HG03039 (cell line): ENCODE data around the gene TMEM255B.

Source experiments
- ATAC-seq: cut with Tn5 transposase; IDR thresholded peaks from one replicate; pipeline ENCODE4 v1.9.1; 2021; ENCODE audit warnings: mild to moderate bottlenecking, moderate library complexity; ENCODE audit not compliant: unreplicated experiment

TMEM255B gene

DNA sequence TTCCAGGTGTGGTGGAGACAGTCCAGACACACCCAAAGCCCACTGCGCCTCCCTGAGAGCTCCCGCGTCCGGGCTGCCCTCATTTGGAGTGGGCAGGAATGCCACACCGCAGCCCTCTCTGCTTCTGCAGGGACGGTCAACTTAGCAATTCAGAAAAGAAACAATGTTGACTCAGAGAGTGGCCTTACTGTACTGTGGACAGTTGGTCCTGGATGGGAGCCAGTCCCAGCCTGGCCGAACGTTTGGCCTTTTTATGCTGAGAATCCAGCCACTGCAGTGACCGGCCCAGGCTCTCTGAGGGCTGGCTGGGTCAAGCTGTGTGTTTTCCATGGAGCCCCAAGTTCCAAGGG, 97.7 kb downstream of the TMEM255B start:
- no peak for ATAC-seq

DNA sequence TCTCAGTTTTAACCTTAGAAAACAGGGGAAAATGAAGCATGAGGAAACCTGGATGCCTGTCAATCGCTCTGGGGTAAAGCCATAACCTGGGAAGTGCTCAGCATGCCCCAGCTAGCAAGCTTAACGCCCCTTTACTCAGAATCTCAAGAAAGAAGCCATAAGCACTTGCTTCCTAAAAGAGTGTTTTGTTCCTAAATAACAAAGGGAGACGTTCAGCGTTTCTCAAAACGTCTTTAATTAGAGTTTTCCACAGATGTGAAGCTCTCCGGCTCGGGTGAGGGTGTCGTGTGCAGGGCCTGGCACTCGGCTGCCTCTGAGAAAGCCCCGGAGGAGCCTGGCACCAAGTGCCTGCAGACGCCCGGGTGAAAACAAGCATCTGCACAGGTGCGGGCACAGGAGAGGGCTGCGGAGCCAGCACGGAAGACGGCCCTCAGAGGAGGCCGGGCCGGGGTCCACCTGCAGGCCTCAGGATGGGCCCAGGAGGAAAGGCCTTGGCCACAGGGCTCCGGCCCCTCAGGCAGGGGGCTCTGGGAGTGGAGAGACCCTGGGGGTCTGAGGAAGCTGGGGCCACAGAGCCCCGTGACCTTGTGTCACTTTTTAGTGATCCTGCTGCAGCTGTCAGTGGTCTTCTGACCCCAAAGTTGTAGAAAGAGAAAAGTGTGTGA, 98.6 kb downstream of the TMEM255B start:
- no peak for ATAC-seq

DNA sequence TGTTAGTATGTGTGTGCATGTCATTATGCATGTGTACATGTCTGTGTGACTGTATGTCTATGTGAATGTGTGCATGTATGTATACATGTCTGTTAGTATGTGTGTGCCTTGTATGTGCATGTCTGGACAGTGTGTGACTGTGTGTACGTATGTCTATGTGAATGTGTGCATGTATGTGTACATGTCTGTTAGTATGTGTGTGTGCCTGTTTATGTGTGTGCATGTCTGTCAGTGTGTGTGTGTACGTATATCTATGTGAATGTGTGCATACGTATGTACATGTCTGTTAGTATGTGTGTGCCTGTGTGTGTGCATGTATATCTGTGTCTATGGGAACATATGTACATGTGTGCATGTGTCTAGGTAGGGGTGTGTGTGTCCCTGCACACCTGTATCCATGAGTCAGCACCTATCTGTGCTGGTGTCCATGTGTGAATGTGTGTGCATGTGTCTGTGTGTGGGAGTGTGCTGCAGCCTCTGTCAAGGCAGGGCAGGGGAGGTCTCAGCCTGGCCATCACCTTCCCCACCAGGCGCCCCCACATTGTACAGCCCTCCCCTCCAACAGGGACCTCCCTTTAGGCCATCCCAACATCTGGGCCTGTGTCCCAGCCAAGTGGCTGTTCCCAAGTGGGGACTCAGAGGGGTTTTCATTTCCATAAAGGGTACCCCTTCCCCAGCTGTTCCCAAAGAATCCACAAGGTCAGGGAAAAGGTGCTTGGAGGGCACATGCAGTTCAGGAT, 100.5 kb downstream of the TMEM255B start:
- no peak for ATAC-seq

DNA sequence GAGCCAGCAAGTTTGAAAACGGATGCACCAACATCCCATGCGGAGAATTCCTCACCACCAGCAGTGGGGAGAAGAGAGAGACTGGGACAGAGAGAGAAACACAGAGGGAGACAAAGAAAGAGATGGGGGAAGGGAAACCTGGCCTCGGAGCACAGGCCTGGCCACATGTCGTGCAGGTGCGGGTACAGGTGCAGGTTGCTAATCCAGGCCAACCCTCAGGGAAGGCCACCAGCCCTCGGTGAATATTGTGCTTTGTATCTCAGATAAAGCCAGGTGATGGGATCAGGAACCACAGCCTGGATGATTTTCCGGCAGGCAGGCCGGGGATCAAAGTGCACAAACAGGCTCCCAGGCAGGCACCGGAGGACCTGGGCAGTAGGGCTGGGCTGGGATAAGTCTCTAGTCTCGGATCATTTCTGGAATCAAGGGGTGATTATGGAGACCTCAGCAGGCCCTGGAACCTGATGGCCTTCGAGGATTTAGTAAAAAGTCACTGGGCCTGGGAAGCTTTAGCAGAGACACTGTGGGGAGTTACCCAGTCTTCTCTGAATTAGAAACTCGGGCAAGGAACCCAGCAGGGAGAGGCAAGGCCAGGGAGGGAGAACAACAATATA, 101.1 kb downstream of the TMEM255B start:
- ATAC-seq, result no peak

DNA sequence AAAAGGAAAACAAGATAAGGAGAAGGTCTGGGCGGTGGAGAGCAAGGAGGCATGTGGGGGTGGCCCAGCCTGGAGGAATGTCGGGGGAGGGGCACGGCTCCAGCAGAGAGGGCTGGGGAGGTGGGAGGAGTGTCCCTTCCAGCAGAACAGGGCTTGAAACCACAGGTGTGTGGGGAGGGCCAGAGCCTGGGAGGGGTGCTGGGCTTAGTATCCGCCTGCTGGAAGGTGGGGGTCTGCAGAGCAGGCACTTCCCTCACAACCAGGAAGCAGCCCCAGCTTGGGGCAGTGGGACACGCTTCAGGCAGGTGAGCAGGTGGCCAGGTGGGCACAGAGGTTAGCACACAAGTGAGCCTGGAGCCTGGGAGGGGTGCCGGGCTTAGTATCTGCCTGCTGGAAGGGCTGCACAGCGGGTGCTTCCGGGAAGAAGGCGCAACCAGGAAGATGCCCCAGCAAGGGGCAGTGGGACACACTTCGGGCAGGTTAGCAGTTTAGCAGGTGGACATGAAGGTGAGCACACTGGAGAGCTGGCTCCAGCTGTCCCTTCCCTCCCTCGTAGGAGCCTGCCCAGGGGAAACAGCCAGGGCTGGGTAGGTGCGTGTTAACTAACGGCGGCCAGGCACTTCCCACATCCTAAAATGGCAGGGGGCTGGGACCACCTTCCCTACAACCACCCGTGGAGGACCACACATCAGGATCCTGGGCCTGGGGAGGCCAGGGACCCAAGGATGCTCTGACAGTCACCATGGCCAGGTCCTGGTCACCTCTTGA, 101.8 kb downstream of the TMEM255B start:
- no peak for ATAC-seq

DNA sequence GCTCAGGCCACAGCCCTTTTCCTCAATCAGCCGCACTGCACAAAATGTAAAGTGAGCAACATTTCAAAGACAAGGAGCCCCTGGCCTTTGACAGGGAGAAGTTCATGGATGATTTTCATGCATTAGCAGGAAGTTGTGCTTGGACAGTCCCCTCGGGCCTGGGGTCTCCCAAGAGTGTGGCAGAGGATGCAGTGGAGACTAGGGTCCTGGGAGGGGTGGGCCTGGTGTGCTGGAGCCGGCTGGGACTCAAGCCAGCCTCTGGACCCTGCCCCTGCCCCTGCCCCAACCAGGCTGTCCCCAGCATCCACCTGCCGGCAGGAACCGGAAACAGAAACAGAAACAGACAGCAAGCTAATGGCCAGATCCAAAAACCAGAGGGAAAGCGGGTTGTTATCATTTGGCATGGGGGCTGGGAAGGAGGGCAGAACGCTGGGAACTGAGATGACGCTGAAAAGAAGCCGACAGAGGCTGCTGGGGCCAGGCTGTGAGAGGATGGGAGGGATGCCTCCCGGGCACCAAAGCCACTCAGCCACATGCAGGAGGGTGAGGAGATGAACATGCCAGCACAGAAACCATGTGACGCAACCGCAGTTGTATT, 102.5 kb downstream of the TMEM255B start:
- no peak for ATAC-seq

DNA sequence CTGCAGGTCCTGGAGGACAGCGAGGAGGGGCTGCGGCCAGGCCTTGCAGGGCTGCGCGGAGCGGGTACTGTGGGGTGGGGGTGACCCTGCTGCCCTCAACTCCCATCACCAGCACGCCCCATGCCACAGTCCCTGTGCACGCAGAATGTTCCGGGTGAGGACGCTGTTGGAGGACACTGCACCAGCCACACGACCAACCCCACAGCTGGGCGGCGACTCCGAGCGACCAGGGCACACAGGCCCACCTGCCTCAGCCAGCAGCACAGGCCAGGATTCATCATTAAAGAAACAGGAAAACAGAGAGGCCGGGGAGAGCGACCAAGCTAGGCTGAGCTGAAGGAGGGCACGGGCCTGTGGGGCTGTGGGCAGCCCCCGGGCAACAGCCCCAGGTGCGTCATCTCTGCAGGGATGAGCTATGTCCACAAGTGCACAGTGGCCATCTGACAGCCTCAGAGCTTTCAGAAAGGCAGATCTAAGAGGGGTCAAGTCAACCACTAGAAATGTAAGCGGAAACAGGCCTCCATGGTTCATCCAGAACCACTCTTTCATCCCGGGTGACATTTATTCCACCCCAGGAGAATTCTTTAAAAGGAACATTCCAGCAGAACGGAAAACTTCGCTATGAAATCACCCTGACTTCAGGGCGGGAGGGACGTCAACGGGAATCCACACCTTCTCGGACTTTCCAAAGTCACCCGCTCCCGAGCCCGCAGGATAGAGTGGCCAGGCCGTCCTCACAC, 103.3 kb downstream of the TMEM255B start:
- no peak for ATAC-seq

DNA sequence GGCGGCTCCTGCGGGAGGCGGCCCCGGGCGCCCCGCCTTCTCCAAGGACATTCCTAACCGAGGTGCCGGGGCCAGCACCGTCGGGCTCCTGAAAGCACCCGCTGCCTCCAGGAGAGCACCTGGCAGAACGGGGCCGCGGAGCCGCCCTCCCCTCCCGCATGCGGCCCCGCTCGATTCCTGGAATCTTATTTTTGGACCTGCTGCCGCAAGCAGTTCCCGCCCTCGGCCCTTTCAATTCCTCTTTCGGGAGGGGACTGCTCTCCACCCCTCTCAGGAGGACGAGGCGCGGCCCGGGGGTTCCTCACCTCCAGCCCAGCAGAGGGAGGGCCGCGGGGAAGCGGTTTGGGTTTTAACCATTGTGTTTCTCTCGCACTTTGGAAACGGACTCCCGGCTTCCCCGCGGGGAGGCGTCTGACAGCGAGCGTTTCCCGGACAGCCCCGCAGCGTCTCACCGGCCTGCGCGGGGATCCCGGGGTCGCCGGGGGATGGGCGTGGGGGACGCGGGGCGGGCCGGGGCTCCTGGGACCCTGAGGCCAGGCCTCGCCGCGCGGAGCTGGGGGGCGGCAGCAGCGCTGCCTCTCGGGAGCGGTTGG, 104.0 kb downstream of the TMEM255B start:
- no peak for ATAC-seq

DNA sequence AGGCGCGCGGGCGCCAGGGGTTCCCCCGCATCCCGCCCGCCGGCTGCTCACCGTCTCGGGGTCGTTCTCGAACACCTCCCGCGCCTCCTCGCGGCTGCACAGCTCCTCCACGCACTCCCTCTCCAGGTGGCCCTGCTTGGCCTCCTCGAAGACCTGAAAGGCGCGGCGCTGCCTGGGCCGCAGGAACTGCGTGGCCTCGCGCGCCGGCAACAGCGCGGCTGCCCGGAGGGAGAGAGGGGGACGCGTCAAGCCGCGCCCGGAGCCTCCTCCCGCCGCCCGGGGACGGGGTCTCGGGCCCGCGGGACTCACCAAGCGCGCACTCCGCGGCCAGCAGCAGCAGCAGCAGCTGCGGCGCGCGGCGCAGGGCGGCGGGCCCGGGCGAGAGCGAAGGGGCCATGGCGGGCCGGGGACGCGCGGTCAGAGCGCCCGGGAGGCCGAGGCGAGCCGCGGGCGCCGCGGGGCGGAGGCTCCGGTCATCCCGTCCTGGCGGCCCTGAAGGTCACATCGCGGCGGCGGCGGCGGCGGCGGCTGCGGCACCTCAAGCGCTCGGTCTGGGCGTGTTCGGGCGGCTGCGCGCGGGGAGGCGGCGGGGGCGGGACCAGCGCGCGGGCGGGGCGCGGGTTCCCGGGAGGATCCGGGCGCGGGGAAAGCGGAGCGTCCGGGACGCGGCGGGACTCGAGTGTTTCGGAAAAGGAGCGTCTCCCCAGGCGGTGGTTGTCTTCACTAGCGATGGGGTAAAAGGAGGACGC, 104.7 kb downstream of the TMEM255B start, which contains the start of gene GAS6:
Gene GAS6, minus strand, starts transcription at position 553 of the 749 bp plus-strand sequence. Its CDS starts 156 bp downstream, at position 397.
- ATAC-seq, result no peak

DNA sequence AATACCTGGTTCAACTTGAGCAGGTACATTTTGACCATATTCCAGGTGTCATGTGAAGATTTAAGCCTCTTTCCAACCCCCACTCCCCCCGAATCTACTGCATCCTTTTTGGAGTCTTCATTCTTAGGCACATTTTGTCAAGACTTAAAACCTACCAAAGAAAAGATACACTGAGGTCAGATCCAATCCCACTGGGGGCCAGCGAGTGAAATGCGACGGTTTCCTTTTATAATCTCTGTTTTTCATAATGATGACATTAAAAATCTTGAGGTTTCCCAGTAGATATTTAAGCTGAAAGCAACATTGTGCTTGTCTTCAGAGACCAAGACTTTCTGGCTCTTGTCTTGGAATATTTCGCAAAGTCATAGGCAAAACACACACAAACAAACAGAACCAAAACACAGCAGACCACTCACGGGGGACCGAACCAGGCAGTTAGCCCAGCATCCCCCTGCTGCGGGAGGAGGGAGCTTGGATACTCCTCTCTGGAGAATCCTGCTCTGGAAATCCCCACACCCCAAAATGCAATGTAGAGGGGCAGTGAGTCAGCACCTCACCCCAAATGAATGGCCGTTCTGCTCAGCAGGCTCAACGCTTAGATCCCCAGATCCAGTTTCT, 105.4 kb downstream of the TMEM255B start:
- ATAC-seq, result no peak

DNA sequence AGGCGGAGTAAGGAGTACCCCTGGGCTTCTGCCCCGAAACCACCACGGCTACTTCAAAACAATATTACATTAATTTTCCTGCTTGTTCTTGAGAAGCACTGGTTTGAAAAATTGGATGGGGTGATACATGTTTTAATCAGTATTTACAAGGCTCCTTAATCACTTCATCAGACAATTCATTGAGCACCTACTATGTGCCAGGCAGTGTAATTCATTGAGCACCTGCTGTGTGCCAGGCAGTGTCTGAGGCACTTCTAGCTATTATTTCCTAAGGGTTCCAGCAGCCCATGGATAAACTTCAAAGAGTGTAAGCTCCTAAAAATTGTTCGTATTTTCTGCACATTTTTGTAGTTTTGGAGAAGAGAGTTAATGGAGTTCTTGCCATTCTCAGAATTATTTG, 106.4 kb downstream of the TMEM255B start:
- no peak for ATAC-seq
